ENCODE results near the gene MT1B. TPM values are rescaled to one million over a fixed set of nuclear protein-coding genes. Genes with fewer than 3 reads are reported as not detected.

The MT1B gene
- total and polyA plus RNA-seq, 9 of the 15 experiments (the other 6 are each of a cell fraction or from before 2014, with no cell fraction given) = not detected

DNA sequence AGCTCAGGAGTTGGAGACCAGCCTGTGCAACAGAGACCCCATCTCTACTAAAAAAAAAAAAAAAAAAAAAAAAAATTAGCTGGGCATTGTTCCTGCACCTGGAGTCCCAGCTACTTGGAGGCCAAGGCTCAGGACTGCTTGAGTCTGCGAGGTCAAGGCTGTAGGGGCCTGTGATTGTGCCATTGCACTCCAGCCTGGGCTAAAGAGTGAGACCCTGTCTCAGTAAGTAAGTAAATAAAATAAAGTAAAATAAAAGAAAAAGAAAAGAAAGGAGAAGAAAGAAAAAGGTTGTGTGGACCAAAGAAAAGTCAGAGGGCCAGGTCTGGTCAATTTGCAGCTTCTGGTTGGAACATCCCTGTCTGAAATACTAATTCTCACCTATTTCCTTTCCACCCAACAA is 48.9 kb downstream of the MT1B start (continued):
- TF ChIP-seq, protein P1, sequence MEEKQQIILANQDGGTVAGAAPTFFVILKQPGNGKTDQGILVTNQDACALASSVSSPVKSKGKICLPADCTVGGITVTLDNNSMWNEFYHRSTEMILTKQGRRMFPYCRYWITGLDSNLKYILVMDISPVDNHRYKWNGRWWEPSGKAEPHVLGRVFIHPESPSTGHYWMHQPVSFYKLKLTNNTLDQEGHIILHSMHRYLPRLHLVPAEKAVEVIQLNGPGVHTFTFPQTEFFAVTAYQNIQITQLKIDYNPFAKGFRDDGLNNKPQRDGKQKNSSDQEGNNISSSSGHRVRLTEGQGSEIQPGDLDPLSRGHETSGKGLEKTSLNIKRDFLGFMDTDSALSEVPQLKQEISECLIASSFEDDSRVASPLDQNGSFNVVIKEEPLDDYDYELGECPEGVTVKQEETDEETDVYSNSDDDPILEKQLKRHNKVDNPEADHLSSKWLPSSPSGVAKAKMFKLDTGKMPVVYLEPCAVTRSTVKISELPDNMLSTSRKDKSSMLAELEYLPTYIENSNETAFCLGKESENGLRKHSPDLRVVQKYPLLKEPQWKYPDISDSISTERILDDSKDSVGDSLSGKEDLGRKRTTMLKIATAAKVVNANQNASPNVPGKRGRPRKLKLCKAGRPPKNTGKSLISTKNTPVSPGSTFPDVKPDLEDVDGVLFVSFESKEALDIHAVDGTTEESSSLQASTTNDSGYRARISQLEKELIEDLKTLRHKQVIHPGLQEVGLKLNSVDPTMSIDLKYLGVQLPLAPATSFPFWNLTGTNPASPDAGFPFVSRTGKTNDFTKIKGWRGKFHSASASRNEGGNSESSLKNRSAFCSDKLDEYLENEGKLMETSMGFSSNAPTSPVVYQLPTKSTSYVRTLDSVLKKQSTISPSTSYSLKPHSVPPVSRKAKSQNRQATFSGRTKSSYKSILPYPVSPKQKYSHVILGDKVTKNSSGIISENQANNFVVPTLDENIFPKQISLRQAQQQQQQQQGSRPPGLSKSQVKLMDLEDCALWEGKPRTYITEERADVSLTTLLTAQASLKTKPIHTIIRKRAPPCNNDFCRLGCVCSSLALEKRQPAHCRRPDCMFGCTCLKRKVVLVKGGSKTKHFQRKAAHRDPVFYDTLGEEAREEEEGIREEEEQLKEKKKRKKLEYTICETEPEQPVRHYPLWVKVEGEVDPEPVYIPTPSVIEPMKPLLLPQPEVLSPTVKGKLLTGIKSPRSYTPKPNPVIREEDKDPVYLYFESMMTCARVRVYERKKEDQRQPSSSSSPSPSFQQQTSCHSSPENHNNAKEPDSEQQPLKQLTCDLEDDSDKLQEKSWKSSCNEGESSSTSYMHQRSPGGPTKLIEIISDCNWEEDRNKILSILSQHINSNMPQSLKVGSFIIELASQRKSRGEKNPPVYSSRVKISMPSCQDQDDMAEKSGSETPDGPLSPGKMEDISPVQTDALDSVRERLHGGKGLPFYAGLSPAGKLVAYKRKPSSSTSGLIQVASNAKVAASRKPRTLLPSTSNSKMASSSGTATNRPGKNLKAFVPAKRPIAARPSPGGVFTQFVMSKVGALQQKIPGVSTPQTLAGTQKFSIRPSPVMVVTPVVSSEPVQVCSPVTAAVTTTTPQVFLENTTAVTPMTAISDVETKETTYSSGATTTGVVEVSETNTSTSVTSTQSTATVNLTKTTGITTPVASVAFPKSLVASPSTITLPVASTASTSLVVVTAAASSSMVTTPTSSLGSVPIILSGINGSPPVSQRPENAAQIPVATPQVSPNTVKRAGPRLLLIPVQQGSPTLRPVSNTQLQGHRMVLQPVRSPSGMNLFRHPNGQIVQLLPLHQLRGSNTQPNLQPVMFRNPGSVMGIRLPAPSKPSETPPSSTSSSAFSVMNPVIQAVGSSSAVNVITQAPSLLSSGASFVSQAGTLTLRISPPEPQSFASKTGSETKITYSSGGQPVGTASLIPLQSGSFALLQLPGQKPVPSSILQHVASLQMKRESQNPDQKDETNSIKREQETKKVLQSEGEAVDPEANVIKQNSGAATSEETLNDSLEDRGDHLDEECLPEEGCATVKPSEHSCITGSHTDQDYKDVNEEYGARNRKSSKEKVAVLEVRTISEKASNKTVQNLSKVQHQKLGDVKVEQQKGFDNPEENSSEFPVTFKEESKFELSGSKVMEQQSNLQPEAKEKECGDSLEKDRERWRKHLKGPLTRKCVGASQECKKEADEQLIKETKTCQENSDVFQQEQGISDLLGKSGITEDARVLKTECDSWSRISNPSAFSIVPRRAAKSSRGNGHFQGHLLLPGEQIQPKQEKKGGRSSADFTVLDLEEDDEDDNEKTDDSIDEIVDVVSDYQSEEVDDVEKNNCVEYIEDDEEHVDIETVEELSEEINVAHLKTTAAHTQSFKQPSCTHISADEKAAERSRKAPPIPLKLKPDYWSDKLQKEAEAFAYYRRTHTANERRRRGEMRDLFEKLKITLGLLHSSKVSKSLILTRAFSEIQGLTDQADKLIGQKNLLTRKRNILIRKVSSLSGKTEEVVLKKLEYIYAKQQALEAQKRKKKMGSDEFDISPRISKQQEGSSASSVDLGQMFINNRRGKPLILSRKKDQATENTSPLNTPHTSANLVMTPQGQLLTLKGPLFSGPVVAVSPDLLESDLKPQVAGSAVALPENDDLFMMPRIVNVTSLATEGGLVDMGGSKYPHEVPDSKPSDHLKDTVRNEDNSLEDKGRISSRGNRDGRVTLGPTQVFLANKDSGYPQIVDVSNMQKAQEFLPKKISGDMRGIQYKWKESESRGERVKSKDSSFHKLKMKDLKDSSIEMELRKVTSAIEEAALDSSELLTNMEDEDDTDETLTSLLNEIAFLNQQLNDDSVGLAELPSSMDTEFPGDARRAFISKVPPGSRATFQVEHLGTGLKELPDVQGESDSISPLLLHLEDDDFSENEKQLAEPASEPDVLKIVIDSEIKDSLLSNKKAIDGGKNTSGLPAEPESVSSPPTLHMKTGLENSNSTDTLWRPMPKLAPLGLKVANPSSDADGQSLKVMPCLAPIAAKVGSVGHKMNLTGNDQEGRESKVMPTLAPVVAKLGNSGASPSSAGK (IDR thresholded peaks at IDR 0.05) = no peak
- TF ChIP-seq TAF15 (IDR thresholded peaks at IDR 0.05; ENCODE audit: low read depth, low read length) (no peak), ATF6 (CRISPR knock-in tag; IDR thresholded peaks at IDR 0.05) (no peak), ZNF263 (CRISPR knock-in tag; IDR thresholded peaks at IDR 0.05; ENCODE audit: borderline replicate concordance) (no peak), TCF3 (CRISPR knock-in tag; IDR thresholded peaks at IDR 0.05) (no peak)
